Gastrocnemius medialis (tissue), 4 donors: ENCODE results near the gene THAP12. TPM values are rescaled to one million over a fixed set of nuclear protein-coding genes. Genes with fewer than 3 reads are reported as not detected.
A peak's percentile ranks its signal among the peaks of the same experiment; 100 is the strongest.
"Not testable (repeated sequence)": the region's sequence is repeated elsewhere in the genome, so short reads cannot be mapped to it uniquely, and the experiment has no call there.

Experiments
- ATAC-seq, 2 donors: fragments of 150-250 bp; one replicate each; pipeline ENCODE4 v1.9.1; 2016
- DNase-seq, 2 donors: peaks; one replicate each; pipeline ENCODE4 v3.0.0-alpha.2; 2019
- H3K27ac ChIP-seq, 4 donors: fragments of 200-600 bp; sonication (generic); 1 replicate in 1 of 4; 2 replicates in 3 of 4; pipeline ENCODE4 v1.5.1; 2016 to 2018; ENCODE audit warnings: mild to moderate bottlenecking in 2 of 4, moderate library complexity in 1 of 4
- H3K27me3 ChIP-seq, 3 donors: fragments of 200-600 bp; sonication (generic) in 2 of 3; 1 replicate in 1 of 3; 2 replicates in 2 of 3; pipeline versions ENCODE4 v1.5.1 to v1.6.0; 2016 to 2019; ENCODE audit warnings: mild to moderate bottlenecking in 1 of 3, moderate library complexity in 1 of 3
- H3K36me3 ChIP-seq, 2 donors: fragments of 200-600 bp; sonication (generic) in 1 of 2; one replicate each; pipeline ENCODE4 v1.5.1; 2017 to 2018
- H3K4me1 ChIP-seq, 2 donors: fragments of 200-600 bp; sonication (generic) in 1 of 2; one replicate each; pipeline ENCODE4 v1.5.1; 2016 to 2017; ENCODE audit warnings: mild to moderate bottlenecking in 2 of 2
- H3K4me3 ChIP-seq, 4 donors: fragments of 200-600 bp; sonication (generic) in 3 of 4; 1 replicate in 1 of 4; 2 replicates in 3 of 4; pipeline ENCODE4 v1.5.1; 2016 to 2019; ENCODE audit warnings: mild to moderate bottlenecking in 2 of 4
- H3K9me3 ChIP-seq, 3 donors: fragments of 200-600 bp; sonication (generic) in 2 of 3; 1 replicate in 1 of 3; 2 replicates in 2 of 3; pipeline ENCODE4 v1.5.1; 2016 to 2019
- CTCF ChIP-seq, 5 experiments: fragments of 450-650 bp in 3 of 5; fragments of 200-600 bp in 2 of 5; sonication (generic) in 2 of 5; IDR thresholded peaks in 4 of 5; conservative IDR thresholded peaks in 1 of 5; 1 replicate in 4 of 5; 2 replicates in 1 of 5; pipeline ENCODE4 v1.5.1; 2016 to 2019; ENCODE audit warnings: antibody characterized with exemption in 5 of 5, mild to moderate bottlenecking in 3 of 5, moderate library complexity in 3 of 5
- POLR2A ChIP-seq, 2 donors: fragments of 450-650 bp; IDR thresholded peaks; one replicate each; pipeline ENCODE4 v1.6.1; 2017; ENCODE audit warnings: antibody characterized with exemption in 2 of 2, mild to moderate bottlenecking in 2 of 2, moderate library complexity in 2 of 2
- in situ Hi-C, 4 donors: fragments of 200-750 bp; cut with MboI; loops; one replicate each; pipeline versions ENCODE4 v1.15.0 to v1.8.0; 2017; ENCODE audit warnings: low sequenced_read_pairs in 4 of 4
- intact Hi-C: fragments of 100-400 bp; cut with DNase I; formaldehyde crosslinking; loops from one replicate; pipeline ENCODE4 v1.15.1; 2023; ENCODE audit warnings: low total_unique reads
- total RNA-seq, 4 donors: library from RNA; depleted of rRNA; stranded (reverse); fragments of >200 nt; gene quantifications; one replicate each; pipeline versions ENCODE4 v1.1.0 to v1.2.3, GENCODE V29; 2016

The THAP12 gene
- total RNA-seq, 4 donors from 2014 or later = 24.5 to 35.3 (median 30.2) TPM

- Histone ChIP-seq H3K4me1 (no peaks in the 10 kb centered on the region), H3K36me3 (no peaks in the 10 kb centered on the region), H3K4me3 (no peak overlapping the region), H3K27me3 (peaks cover 5 to 9% (median 8%) of the 10 kb centered on the region in 3 donors), H3K9me3 (no peaks in the 10 kb centered on the region), H3K27ac (no peak overlapping the region)
- no peak for TF ChIP-seq POLR2A (IDR thresholded peaks at IDR 0.05)
- no peak for TF ChIP-seq CTCF (IDR thresholded peaks at IDR 0.05 in 4 of 5, conservative IDR thresholded peaks at IDR 0.05 in 1 of 5)
- no peak for ATAC-seq
- intact Hi-C loops (no loop called here), in situ Hi-C loops (no loop called here)
- no peak for DNase-seq
These were observed 55.7 kb downstream of the THAP12 start for GRCh38 chr11:76325185-76325584.

GRCh38 chr11:76323804-76324203, 57.1 kb downstream of the THAP12 start:
- H3K36me3 ChIP-seq = no peaks in the 10 kb centered on the region
- H3K9me3 ChIP-seq = no peaks in the 10 kb centered on the region
- H3K27ac ChIP-seq = no peak overlapping the region
- in situ Hi-C loops = no loop called here
- peaks cover 5 to 9% (median 8%) of the 10 kb centered on the region in 3 donors for H3K27me3 ChIP-seq
- no peak for TF ChIP-seq POLR2A (IDR thresholded peaks at IDR 0.05)
- DNase-seq (no peak), ATAC-seq (no peak)
- no peaks in the 10 kb centered on the region for H3K4me1 ChIP-seq
- H3K4me3 ChIP-seq = no peak overlapping the region
- intact Hi-C loops = no loop called here

- H3K27ac ChIP-seq, H3K4me1 ChIP-seq, in situ Hi-C loops, H3K36me3 ChIP-seq, ATAC-seq, DNase-seq, H3K9me3 ChIP-seq, intact Hi-C loops, H3K27me3 ChIP-seq, H3K4me3 ChIP-seq: not testable (repeated sequence)
These were observed 57.6 kb downstream of the THAP12 start for GRCh38 chr11:76323375-76323774.

- intact Hi-C loops = no loop called here
- ATAC-seq = no peak
- H3K27me3 ChIP-seq = peaks cover 5 to 9% (median 8%) of the 10 kb centered on the region in 3 donors
- H3K9me3 ChIP-seq = no peaks in the 10 kb centered on the region
- no peak overlapping the region for H3K27ac ChIP-seq
- in situ Hi-C loops = no loop called here
- H3K4me3 ChIP-seq = no peak overlapping the region
- TF ChIP-seq POLR2A (IDR thresholded peaks at IDR 0.05) = no peak
- no peak for TF ChIP-seq CTCF (IDR thresholded peaks at IDR 0.05 in 4 of 5, conservative IDR thresholded peaks at IDR 0.05 in 1 of 5)
- no peak for DNase-seq
- H3K4me1 ChIP-seq = no peaks in the 10 kb centered on the region
- no peaks in the 10 kb centered on the region for H3K36me3 ChIP-seq
These were observed 58.0 kb downstream of the THAP12 start for GRCh38 chr11:76322942-76323341.

GRCh38 chr11:76322540-76322939, 58.4 kb downstream of the THAP12 start:
- Histone ChIP-seq H3K27ac (no peak overlapping the region), H3K36me3 (no peaks in the 10 kb centered on the region), H3K4me3 (peak overlapping the region in 1 of 4 donors; percentile 4), H3K27me3 (peaks cover 5 to 9% (median 8%) of the 10 kb centered on the region in 3 donors), H3K9me3 (no peaks in the 10 kb centered on the region), H3K4me1 (no peaks in the 10 kb centered on the region)
- in situ Hi-C loops (no loop called here), intact Hi-C loops (no loop called here)
- no peak for TF ChIP-seq CTCF (IDR thresholded peaks at IDR 0.05 in 4 of 5, conservative IDR thresholded peaks at IDR 0.05 in 1 of 5)
- no peak for TF ChIP-seq POLR2A (IDR thresholded peaks at IDR 0.05)
- no peak for ATAC-seq
- DNase-seq = no peak
